HG03457 (cell line): ENCODE measurements around the gene SALL1.

Source experiments
- ATAC-seq: cut with Tn5 transposase; IDR thresholded peaks from one replicate; pipeline ENCODE4 v1.9.1; 2021; ENCODE audit warnings: moderate number of reproducible peaks; ENCODE audit not compliant: unreplicated experiment

The SALL1 gene

GRCh38 chr16:51143196-51143977 lies 7.7 kb downstream of the SALL1 start:
- ATAC-seq: no peak

GRCh38 chr16:51141541-51141940 lies 9.5 kb downstream of the SALL1 start:
- ATAC-seq: no peak

- ATAC-seq: no peak
Observed at GRCh38 chr16:51141106-51141505, 10.0 kb downstream of the SALL1 start.

GRCh38 chr16:51140112-51140511 lies 11.0 kb downstream of the SALL1 start:
- ATAC-seq: no peak

GRCh38 chr16:51139568-51139967 lies 11.5 kb downstream of the SALL1 start:
- ATAC-seq: no peak

GRCh38 chr16:51138178-51138577 lies 12.9 kb downstream of the SALL1 start:
- no peak for ATAC-seq

GRCh38 chr16:51137097-51137496 lies 14.0 kb downstream of the SALL1 start:
- no peak for ATAC-seq

GRCh38 chr16:51134876-51135275 lies 16.2 kb downstream of the SALL1 start:
- no peak for ATAC-seq

GRCh38 chr16:51134269-51134812 lies 16.7 kb downstream of the SALL1 start:
- ATAC-seq: no peak

GRCh38 chr16:51133688-51134087 lies 17.4 kb downstream of the SALL1 start:
- ATAC-seq: no peak

GRCh38 chr16:51133183-51133582 lies 17.9 kb downstream of the SALL1 start:
- no peak for ATAC-seq

- no peak for ATAC-seq
Observed at GRCh38 chr16:51132490-51133115, 18.5 kb downstream of the SALL1 start.

GRCh38 chr16:51131619-51132018 lies 19.5 kb downstream of the SALL1 start:
- ATAC-seq: no peak

- ATAC-seq: no peak
Observed at GRCh38 chr16:51129105-51129504, 22.0 kb downstream of the SALL1 start.

- no peak for ATAC-seq
Observed at GRCh38 chr16:51125992-51126391, 25.1 kb downstream of the SALL1 start.

- no peak for ATAC-seq
Observed at GRCh38 chr16:51124896-51125295, 26.2 kb downstream of the SALL1 start.

GRCh38 chr16:51121850-51122249 lies 29.2 kb downstream of the SALL1 start:
- ATAC-seq: no peak

- no peak for ATAC-seq
Observed at GRCh38 chr16:51120730-51121347, 30.2 kb downstream of the SALL1 start.

- no peak for ATAC-seq
Observed at GRCh38 chr16:51119973-51120729, 30.9 kb downstream of the SALL1 start.

- no peak for ATAC-seq
Observed at GRCh38 chr16:51119556-51119955, 31.5 kb downstream of the SALL1 start.

- ATAC-seq: no peak
Observed at GRCh38 chr16:51116353-51116752, 34.7 kb downstream of the SALL1 start.
